ENCODE data around the gene STRBP.

- TF ChIP-seq POLR2A (IDR thresholded peaks at IDR 0.05) (no peak), CTCF (IDR thresholded peaks at IDR 0.05) (no peak)
Observed at GRCh38 chr9:123091459-123091858, 176.9 kb downstream of the STRBP start.
